ENCODE results near the gene GRIN1.

The GRIN1 gene

DNA sequence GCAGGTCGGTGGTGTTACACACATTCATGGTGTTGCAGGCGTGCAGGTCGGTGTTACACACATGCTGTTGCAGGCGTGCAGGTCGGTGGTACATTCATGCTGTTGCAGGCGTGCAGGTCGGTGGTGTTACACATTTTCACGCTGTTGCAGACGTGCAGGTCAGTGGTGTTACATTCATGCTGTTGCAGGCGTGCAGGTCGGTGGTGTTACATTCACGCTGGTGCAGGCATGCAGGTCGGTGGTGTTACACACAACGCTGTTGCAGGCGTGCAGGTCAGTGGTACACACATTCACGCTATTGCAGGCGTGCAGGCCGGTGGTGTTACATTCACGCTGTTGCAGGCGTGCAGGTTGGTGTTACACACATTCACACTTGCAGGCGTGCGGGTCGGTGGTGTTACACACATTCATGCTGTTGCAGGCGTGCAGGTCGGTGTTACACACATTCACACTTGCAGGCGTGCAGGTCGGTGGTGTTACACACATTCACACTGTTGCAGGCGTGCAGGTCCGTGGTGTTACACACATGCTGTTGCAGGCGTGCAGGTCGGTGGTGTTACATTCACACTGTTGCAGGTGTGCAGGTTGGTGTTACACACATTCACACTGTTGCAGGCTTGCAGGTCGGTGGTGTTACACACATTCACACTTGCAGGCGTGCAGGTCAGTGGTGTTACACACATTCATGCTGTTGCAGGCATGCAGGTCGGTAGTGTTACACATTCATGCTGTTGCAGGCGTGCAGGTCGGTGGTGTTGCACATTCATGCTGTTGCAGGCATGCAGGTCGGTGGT, 35.6 kb upstream of the GRIN1 start:
- H3K9me3 ChIP-seq (replicated peaks in 1 of 11): peaks cover 20 to 37% (median 32%) of the 10 kb centered on the region in 11 experiments; a peak in 21 of 22 replicates
- H3K27me3 ChIP-seq: no peaks in the 10 kb centered on the region
- peaks cover 0 to 41% (median 20%) of the 10 kb centered on the region in 11 experiments; a peak in 17 of 22 replicates for H4K20me1 ChIP-seq
- H3K4me1 ChIP-seq: no peaks in the 10 kb centered on the region
- no peak overlapping the region for H3K4me3 ChIP-seq
- H3K36me3 ChIP-seq: peaks cover 94 to 100% (median 97%) of the 10 kb centered on the region in 11 experiments
- no peak overlapping the region for H3K27ac ChIP-seq
- H3K4me2 ChIP-seq: no peak overlapping the region
- no peak overlapping the region for H3K9ac ChIP-seq
- TF ChIP-seq Cebpa-rat (IDR thresholded peaks at IDR 0.05): no peak

- Histone ChIP-seq H3K27ac (no peak overlapping the region), H4K20me1 (peaks cover 24 to 59% (median 45%) of the 10 kb centered on the region in 11 experiments; a peak in 21 of 22 replicates), H3K9ac (no peak overlapping the region; a peak in 1 of 22 replicates), H3K9me3 (replicated peaks in 1 of 11) (peaks cover 20 to 30% (median 29%) of the 10 kb centered on the region in 11 experiments; a peak in 21 of 22 replicates), H3K4me1 (no peaks in the 10 kb centered on the region), H3K36me3 (peaks cover 94 to 100% (median 98%) of the 10 kb centered on the region in 11 experiments), H3K4me3 (no peak overlapping the region), H3K4me2 (no peak overlapping the region), H3K27me3 (no peaks in the 10 kb centered on the region)
- no peak for TF ChIP-seq Cebpa-rat (IDR thresholded peaks at IDR 0.05)
These were observed 32.9 kb upstream of the GRIN1 start for GRCh38 chr9:137105814-137106661.

DNA sequence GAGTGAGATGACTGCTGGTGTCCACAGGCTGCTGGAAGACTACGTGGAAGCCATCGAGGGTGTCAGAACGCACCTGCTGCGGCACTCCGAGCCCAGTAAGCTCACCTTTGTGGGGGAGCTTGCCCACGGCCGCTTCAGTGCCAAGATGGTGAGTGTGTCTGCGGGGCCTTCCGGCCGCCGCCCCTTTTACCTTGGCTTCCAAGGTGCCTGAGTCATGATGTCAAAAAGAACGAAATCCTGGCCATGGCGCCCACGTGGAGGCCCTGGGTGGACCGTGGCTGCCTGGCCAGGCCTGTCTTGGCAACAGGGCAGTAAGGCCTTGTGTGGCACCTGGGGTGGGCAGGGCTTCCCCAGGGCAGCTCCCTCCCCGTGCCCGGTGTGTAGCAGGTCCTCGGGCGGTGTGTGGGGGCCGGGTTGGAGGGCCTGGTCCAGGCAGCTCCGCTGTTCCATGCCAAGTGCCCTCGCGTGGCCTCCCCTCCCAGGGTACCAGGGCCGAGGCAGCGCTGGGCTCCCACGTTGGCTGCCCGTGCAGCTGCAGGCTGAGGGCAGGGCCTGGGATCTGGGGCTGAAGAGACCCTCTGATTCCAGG, 32.2 kb upstream of the GRIN1 start:
- no peak for TF ChIP-seq Cebpa-rat (IDR thresholded peaks at IDR 0.05)
- H3K4me1 ChIP-seq: no peaks in the 10 kb centered on the region
- peaks cover 24 to 66% (median 45%) of the 10 kb centered on the region in 11 experiments; a peak in 21 of 22 replicates for H4K20me1 ChIP-seq
- no peaks in the 10 kb centered on the region for H3K27me3 ChIP-seq
- H3K36me3 ChIP-seq: peaks cover 93 to 100% (median 97%) of the 10 kb centered on the region in 11 experiments
- H3K27ac ChIP-seq: no peak overlapping the region
- H3K4me3 ChIP-seq: no peak overlapping the region
- H3K4me2 ChIP-seq: no peak overlapping the region
- peaks cover 14 to 23% (median 22%) of the 10 kb centered on the region in 11 experiments; a peak in 21 of 22 replicates for H3K9me3 ChIP-seq (replicated peaks in 1 of 11)
- no peak overlapping the region; a peak in 1 of 22 replicates for H3K9ac ChIP-seq

GRCh38 chr9:137107312-137107921, 31.5 kb upstream of the GRIN1 start:
- Histone ChIP-seq H3K4me3 (no peak overlapping the region), H3K27me3 (no peaks in the 10 kb centered on the region), H3K36me3 (peaks cover 93 to 100% (median 97%) of the 10 kb centered on the region in 11 experiments), H4K20me1 (peaks cover 29 to 73% (median 52%) of the 10 kb centered on the region in 11 experiments; a peak in 21 of 22 replicates), H3K9ac (no peak overlapping the region), H3K4me2 (no peak overlapping the region), H3K4me1 (peaks cover 0 to 4% (median under 1%) of the 10 kb centered on the region in 10 experiments; a peak in 5 of 20 replicates), H3K9me3 (replicated peaks in 1 of 11) (peaks cover 8 to 16% (median 15%) of the 10 kb centered on the region in 11 experiments; a peak in 20 of 22 replicates), H3K27ac (no peak overlapping the region)
- no peak for TF ChIP-seq Cebpa-rat (IDR thresholded peaks at IDR 0.05)

GRCh38 chr9:137107982-137108381, 31.0 kb upstream of the GRIN1 start:
- Histone ChIP-seq H3K4me3 (no peak overlapping the region), H3K36me3 (peaks cover 93 to 100% (median 97%) of the 10 kb centered on the region in 11 experiments), H3K9me3 (replicated peaks in 1 of 11) (peaks cover 2 to 11% (median 10%) of the 10 kb centered on the region in 11 experiments; a peak in 19 of 22 replicates), H3K4me1 (peaks cover under 1 to 10% (median 6%) of the 10 kb centered on the region in 10 experiments; a peak in 18 of 20 replicates), H3K27ac (no peak overlapping the region), H3K9ac (no peak overlapping the region), H3K27me3 (no peaks in the 10 kb centered on the region), H4K20me1 (peaks cover 35 to 78% (median 57%) of the 10 kb centered on the region in 11 experiments; a peak in 21 of 22 replicates), H3K4me2 (no peak overlapping the region)
- no peak for TF ChIP-seq Cebpa-rat (IDR thresholded peaks at IDR 0.05)

DNA sequence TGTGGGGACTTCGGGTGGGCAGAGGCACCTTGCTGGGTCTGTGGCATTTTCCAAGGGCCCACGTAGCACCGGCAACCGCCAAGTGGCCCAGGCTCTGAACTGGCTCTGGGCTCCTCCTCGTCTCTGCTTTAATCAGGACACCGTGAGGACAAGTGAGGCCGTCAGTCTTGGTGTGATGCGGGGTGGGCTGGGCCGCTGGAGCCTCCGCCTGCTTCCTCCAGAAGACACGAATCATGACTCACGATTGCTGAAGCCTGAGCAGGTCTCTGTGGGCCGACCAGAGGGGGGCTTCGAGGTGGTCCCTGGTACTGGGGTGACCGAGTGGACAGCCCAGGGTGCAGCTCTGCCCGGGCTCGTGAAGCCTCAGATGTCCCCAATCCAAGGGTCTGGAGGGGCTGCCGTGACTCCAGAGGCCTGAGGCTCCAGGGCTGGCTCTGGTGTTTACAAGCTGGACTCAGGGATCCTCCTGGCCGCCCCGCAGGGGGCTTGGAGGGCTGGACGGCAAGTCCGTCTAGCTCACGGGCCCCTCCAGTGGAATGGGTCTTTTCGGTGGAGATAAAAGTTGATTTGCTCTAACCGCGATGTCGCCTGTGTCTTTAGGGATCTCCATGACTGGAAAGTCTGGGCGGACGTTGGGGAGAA, 30.2 kb upstream of the GRIN1 start:
- H3K27ac ChIP-seq: no peak overlapping the region
- peak overlapping the region in 1 of 11 experiments; percentile 5; a peak in 2 of 22 replicates for H3K9ac ChIP-seq
- TF ChIP-seq Cebpa-rat (IDR thresholded peaks at IDR 0.05): no peak
- H3K9me3 ChIP-seq (replicated peaks in 1 of 11): peaks cover 0 to 3% (median 2%) of the 10 kb centered on the region in 11 experiments; a peak in 14 of 22 replicates
- H3K4me2 ChIP-seq: no peak overlapping the region
- no peak overlapping the region for H3K4me3 ChIP-seq
- peaks cover 6 to 16% (median 12%) of the 10 kb centered on the region in 10 experiments for H3K4me1 ChIP-seq
- no peaks in the 10 kb centered on the region for H3K27me3 ChIP-seq
- H4K20me1 ChIP-seq: peaks cover 41 to 84% (median 63%) of the 10 kb centered on the region in 11 experiments; a peak in 21 of 22 replicates
- H3K36me3 ChIP-seq: peaks cover 89 to 97% (median 93%) of the 10 kb centered on the region in 11 experiments

DNA sequence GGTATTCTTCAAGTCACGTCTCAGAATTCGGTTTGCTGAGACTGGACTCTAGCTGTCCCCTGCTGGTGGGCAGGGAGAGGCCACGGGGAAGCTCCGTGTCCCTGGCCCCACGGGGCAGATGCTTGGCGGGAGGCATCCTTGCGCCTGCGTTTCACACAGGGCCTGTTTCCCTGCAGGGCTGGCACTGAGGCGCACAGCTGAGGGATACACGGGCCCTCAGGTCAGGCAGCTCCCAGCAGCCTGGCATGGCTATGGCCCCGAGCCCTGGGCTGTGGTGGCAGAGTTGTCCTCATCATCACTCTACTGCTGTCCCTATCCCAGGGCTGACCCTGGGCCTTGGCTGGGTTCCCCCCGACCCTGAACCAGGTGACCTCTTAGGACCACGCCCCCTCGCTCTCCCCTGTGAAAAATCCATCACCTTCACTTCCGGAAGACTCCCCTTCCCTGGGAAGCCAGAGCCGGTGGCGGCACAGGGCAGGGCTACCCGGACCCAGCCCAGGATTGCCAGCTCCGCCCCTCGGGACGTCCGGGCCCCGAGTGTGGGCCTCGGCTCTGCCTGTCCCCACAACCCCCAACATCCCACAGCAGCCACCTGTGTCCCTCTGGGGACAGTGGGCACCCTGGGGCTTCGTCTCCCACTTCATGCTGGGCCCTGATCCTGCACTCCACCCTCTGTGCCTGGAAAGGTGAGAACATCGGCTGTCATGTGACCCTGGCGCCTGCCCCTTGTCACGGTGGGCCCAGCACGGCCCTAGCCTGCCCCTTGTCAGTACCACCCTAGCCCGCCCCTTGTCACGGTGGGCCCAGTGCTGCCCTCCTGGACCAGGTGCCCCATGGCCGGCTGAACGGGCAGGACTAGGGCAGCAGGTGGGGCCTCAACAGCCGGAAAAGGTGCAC, 29.5 kb upstream of the GRIN1 start:
- no peaks in the 10 kb centered on the region for H3K9me3 ChIP-seq (replicated peaks in 1 of 11)
- H3K27ac ChIP-seq: no peak overlapping the region
- H3K9ac ChIP-seq: no peak overlapping the region
- peaks cover 41 to 84% (median 63%) of the 10 kb centered on the region in 11 experiments; a peak in 21 of 22 replicates for H4K20me1 ChIP-seq
- peaks cover 83 to 90% (median 86%) of the 10 kb centered on the region in 11 experiments for H3K36me3 ChIP-seq
- no peak for TF ChIP-seq Cebpa-rat (IDR thresholded peaks at IDR 0.05)
- H3K4me3 ChIP-seq: no peak overlapping the region
- no peaks in the 10 kb centered on the region for H3K27me3 ChIP-seq
- H3K4me2 ChIP-seq: no peak overlapping the region
- peaks cover 6 to 16% (median 12%) of the 10 kb centered on the region in 10 experiments for H3K4me1 ChIP-seq

All from BLaER1 treated with 17β-estradiol and CSF1 and Interleukin-3, amounts not matched to agents 10 nM and 100 nM (cell line).